SK-N-DZ (cell line): ENCODE results near the gene ALDH16A1.
"Not testable (repeated sequence)": the region's sequence is repeated elsewhere in the genome, so short reads cannot be mapped to it uniquely, and the experiment has no call there.

Experiments used
- DNase-seq: peaks from one replicate; pipeline ENCODE4 v3.0.0-alpha.2; 2015; ENCODE audit warnings: low spot score

Gene ALDH16A1

GRCh38 chr19:49440439-49441209 lies 12.4 kb upstream of the ALDH16A1 start:
- DNase-seq: no peak

DNA sequence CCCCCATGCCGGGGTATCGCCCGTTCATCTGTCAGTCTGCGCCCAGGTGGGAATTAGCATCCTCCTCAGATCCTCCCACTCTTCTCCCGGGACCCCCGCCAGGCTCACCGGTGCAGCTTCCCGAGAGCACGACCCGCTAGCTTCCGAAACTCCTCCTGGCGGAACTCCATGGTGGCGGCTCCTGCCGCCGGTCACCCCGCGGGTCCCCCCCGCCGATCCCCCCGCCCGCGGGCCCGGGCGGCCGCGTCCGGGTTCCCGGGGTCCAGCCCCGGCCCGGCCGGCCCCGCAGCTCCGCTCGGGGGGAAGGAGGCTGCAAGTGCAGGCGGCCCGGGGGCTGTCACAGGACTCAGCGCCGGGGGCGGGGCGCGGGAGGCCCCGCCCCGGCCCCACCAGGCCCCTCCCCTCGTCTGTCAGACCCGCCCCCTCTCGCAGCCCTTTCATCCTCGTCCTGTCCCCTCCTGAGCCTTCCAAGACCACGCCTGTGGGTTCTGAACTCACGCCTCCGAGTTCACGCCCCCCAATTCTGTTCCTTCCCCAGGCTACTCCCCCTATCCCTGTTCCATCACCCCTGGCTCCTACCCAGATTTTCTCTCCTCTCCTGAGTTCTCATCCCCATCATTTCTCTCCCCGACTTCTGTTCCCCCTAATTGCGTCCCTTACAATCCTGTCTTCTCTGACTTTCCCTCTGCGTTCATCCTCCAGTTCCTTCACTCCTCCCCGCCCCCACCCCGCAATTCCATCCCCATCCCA lies 11.6 kb upstream of the ALDH16A1 start, which contains the start of gene SLC17A7:
TSS of gene SLC17A7 (minus strand) at position 318 of the 750 bp plus-strand sequence. CDS start at position 170, 148 bp downstream.
- DNase-seq: no peak

GRCh38 chr19:49441960-49442350 lies 11.1 kb upstream of the ALDH16A1 start:
- DNase-seq: no peak

GRCh38 chr19:49442354-49442753 lies 10.7 kb upstream of the ALDH16A1 start:
- DNase-seq: no peak

- peak; percentile 74 for DNase-seq
These were observed 10.2 kb upstream of the ALDH16A1 start for GRCh38 chr19:49442771-49443365.

GRCh38 chr19:49443366-49444099 lies 9.5 kb upstream of the ALDH16A1 start:
- DNase-seq: peak; percentile 89

GRCh38 chr19:49444100-49444700 lies 8.8 kb upstream of the ALDH16A1 start:
- DNase-seq: not testable (repeated sequence)

DNA sequence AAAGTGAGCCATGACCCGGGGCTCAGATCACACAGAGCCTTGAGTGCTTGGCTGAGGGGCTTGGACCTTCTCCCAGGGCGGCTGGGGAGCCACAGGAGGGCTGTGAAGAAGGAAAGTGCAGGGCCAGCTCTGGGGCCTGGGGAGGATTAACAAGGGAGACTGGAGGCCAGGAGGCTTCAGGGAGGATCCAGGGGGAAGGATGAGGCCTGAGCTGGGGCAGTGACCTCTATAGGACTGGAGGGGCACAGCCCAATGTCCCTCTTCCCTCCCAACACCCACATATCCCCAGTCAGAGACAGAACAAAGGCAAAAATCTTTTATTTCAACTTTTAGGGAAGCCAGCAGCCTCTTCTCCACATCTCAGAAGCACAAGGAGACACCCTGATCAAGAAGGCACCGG lies 7.0 kb upstream of the ALDH16A1 start:
- no peak for DNase-seq

DNA sequence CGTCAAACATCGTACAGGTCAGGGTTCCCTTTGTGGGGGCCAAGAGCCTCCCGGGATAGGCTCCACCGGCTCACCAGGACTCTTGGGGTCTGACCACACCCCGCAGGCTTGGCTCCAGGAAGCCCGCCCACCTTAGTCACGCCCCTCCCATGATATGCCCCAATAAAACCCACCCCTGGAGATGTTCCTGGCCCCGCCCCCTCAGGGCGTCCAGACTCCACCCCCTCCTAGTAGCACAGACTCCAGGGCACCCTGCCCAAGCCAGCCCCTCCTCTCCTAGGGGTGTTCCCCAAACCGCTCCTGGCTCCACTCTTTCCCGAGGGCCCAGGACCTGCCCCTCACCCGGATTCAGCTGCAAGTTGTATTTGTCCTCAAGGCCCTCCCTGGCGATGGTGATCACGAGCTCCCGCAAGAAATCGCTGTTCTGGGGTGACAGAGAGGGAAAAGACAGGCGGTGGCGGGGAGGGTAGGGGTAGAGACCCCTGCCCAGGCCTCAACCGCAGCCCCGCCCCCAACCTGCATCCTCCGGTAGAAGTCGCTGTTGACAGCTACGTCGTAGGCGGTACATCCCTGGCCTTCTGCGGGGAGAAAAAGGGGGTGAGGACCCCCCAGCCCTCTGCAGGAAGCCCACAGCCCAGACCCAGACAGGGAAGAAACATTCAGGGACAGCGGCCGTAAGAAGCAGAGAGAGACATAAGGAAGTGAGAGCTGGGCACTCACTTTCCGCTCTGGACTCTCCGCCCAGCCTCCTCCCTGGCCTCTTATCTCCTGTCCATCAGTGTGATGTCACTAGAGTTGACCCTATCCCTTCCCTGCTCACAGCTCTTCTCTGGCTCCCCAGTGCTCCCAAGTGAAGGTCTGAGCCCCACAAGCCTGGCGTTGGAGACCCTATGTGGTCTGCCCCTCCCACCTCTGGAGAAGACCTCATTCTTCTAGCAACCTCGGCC lies 5.3 kb upstream of the ALDH16A1 start:
- peak; percentile 24 for DNase-seq

GRCh38 chr19:49448432-49448786 lies 4.6 kb upstream of the ALDH16A1 start:
- DNase-seq: no peak

- no peak for DNase-seq
These were observed 2.6 kb upstream of the ALDH16A1 start for GRCh38 chr19:49450405-49450804.

DNA sequence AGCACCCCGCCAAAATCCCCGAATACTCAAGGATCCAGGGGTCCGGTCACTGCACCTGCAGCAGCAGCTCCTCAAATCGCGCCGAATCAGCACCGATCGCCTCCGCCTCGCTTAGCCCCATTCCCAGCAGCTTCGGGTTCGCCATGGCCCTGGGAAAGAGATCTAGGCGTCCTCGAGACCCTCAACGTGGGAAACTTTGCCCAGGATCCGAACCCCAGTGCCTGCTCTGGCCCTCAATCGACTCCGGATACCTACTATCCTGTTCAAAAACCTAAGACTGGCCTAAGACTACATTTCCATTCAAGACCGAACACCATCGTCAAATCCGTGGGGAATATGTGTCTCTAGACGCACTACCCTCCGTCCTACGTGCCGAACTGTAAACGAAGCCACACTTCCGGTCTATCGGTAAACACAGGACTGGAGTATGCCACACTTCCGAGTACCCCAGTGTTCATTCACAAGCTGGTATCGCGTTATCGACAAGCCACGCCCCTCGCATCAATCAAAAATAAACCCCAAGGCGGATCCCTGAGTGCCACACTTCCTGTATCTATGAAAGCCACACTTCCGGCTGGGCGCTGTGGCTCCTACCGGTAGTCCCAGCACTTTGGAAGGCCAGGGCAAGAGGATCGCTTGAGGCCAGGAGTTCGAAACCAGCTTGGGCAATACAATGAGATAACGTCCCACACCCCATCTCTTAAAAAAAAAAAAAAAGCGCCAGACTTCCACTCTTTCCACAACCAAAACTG lies 1.4 kb upstream of the ALDH16A1 start, which contains the start of gene PIH1D1:
TSS of gene PIH1D1 (minus strand) at position 385 of the 752 bp plus-strand sequence. CDS start at position 145, 240 bp downstream.
- peak; percentile 98 for DNase-seq

DNA sequence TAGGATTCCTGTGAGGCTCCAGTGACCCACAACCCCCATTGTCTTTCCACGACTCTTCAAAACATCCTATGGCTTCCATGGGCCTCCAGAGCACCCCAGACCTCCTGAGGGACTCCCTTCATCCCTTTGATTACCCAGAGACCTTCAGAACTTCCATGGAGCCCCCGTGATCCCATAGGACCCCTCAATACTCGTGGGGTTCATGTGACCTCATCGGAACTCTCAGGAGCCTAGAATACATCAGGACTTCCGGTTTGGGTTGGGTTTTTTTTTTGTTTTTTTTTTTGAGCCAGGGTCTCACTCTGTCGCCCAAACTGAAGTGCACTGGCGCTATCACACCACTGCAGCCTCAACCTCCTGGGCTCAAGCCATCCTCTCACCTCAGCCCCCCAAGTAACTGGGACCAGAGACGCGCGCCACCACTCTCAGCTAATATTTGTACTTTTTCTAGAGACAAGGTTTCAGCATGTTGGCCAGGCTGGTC lies 774 bp downstream of the ALDH16A1 start:
- DNase-seq: no peak

GRCh38 chr19:49455773-49456172 lies 2.7 kb downstream of the ALDH16A1 start:
- no peak for DNase-seq

- DNase-seq: no peak
These were observed 3.3 kb downstream of the ALDH16A1 start for GRCh38 chr19:49456326-49456725.

GRCh38 chr19:49458567-49458903 lies 5.5 kb downstream of the ALDH16A1 start:
- no peak for DNase-seq

- no peak for DNase-seq
These were observed 6.4 kb downstream of the ALDH16A1 start for GRCh38 chr19:49459388-49459787.

DNA sequence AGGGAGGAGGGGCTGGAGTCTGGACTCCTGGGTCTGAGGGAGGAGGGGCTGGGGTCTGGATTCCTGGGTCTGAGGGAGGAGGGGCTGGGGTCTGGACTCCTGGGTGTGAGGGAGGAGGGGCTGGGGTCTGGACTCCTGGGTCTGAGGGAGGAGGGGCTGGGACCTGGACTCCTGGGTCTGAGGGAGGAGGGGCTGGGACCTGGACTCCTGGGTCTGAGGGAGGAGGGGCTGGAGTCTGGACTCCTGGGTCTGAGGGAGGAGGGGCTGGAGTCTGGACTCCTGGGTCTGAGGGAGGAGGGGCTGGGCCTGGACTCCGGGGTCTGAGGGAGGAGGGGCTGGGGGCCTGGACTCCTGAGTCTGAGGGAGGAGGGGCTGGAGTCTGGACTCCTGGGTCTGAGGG lies 8.1 kb downstream of the ALDH16A1 start:
- DNase-seq: not testable (repeated sequence)

- no peak for DNase-seq
These were observed 8.6 kb downstream of the ALDH16A1 start for GRCh38 chr19:49461656-49462055.
